T47D (cell line): Measurements from ENCODE around the gene FRMD5.

Source experiments
- DNase-seq, 2 experiments: peaks; one replicate each; pipeline versions ENCODE4 v3.0.0 to v3.0.0-alpha.2; 2011 to 2012; ENCODE audit warnings: low read depth in 1 of 2, low spot score in 1 of 2
- JUND ChIP-seq: IDR thresholded peaks from 2 replicates; pipeline ENCODE4 v1.6.1; 2012; ENCODE audit warnings: low read depth
- in situ Hi-C: cut with HindIII; loops from 2 replicates; pipeline ENCODE4 v1.10.0; 2016; ENCODE audit warnings: low sequenced_read_pairs, low pct_unique_long_range_greater_than_20kb

FRMD5 gene

GRCh38 chr15:44102675-44103254 is 92.3 kb downstream of the FRMD5 start:
- peak in 1 of 2 experiments; percentile 23 for DNase-seq
- TF ChIP-seq JUND = no peak
- in situ Hi-C loops = no loop called here

- DNase-seq = no peak
- in situ Hi-C loops = no loop called here
- no peak for TF ChIP-seq JUND
These were observed 93.1 kb downstream of the FRMD5 start for GRCh38 chr15:44101944-44102343.

GRCh38 chr15:44101286-44101685 is 93.8 kb downstream of the FRMD5 start:
- DNase-seq = no peak
- in situ Hi-C loops = no loop called here

GRCh38 chr15:44099671-44100070 is 95.4 kb downstream of the FRMD5 start:
- no peak for TF ChIP-seq JUND
- in situ Hi-C loops = no loop called here
- DNase-seq = no peak

More at GRCh38 chr15:44101286-44101685, 93.8 kb downstream of the FRMD5 start:
- no peak for TF ChIP-seq JUND

- in situ Hi-C loops = no loop called here
- DNase-seq = no peak
These were observed 97.5 kb downstream of the FRMD5 start for GRCh38 chr15:44097552-44097951.

GRCh38 chr15:44096596-44096995 is 98.5 kb downstream of the FRMD5 start:
- no peak for TF ChIP-seq JUND
- in situ Hi-C loops = no loop called here

More at GRCh38 chr15:44097552-44097951, 97.5 kb downstream of the FRMD5 start:
- no peak for TF ChIP-seq JUND

GRCh38 chr15:44094781-44095180 is 100.3 kb downstream of the FRMD5 start:
- DNase-seq = no peak
- in situ Hi-C loops = no loop called here
- TF ChIP-seq JUND = no peak

More at GRCh38 chr15:44096596-44096995, 98.5 kb downstream of the FRMD5 start:
- DNase-seq = no peak

- DNase-seq = no peak
- in situ Hi-C loops = no loop called here
- no peak for TF ChIP-seq JUND
These were observed 101.2 kb downstream of the FRMD5 start for GRCh38 chr15:44093836-44094235.

GRCh38 chr15:44092221-44092620 is 102.8 kb downstream of the FRMD5 start:
- peak in 1 of 2 experiments; percentile 6 for DNase-seq
- in situ Hi-C loops = no loop called here
- no peak for TF ChIP-seq JUND

- in situ Hi-C loops = no loop called here
- TF ChIP-seq JUND = no peak
- no peak for DNase-seq
These were observed 107.2 kb downstream of the FRMD5 start for GRCh38 chr15:44087578-44088465.

GRCh38 chr15:44084770-44085169 is 110.3 kb downstream of the FRMD5 start:
- in situ Hi-C loops = no loop called here
- DNase-seq = no peak
- TF ChIP-seq JUND = no peak

GRCh38 chr15:44084171-44084570 is 110.9 kb downstream of the FRMD5 start:
- in situ Hi-C loops = no loop called here
- no peak for DNase-seq
- TF ChIP-seq JUND = no peak

- DNase-seq = no peak
- no peak for TF ChIP-seq JUND
- in situ Hi-C loops = no loop called here
These were observed 112.4 kb downstream of the FRMD5 start for GRCh38 chr15:44082558-44083157.
